GM21360 (cell line): ENCODE measurements around the gene SLC16A1.
A peak's percentile ranks its signal among the peaks of the same experiment; 100 is the strongest.
"Not testable (repeated sequence)": the region's sequence is repeated elsewhere in the genome, so short reads cannot be mapped to it uniquely, and the experiment has no call there.

Source experiments
- ATAC-seq: cut with Tn5 transposase; IDR thresholded peaks from one replicate; pipeline ENCODE4 v1.9.1; 2021; ENCODE audit warnings: mild to moderate bottlenecking, moderate library complexity; ENCODE audit not compliant: unreplicated experiment

SLC16A1 gene

DNA sequence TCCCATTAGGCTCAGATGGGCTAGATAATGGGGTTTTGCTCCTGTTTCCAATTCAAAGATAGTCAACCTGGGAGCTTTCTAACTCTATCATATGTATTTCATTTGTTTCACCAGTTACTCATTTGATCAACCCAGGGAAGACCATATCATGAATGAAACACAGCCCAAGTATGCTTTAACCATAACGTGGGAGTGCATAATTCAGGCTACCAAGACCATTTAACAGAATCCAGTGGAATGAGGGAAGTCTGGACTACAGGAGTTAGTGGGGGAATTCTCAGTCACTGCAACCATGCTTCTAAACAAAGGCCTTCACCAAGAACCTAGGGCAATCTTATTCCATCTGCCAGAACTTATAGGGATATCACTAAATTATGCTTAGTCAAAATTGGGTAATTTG, 15.0 kb upstream of the SLC16A1 start:
- no peak for ATAC-seq

DNA sequence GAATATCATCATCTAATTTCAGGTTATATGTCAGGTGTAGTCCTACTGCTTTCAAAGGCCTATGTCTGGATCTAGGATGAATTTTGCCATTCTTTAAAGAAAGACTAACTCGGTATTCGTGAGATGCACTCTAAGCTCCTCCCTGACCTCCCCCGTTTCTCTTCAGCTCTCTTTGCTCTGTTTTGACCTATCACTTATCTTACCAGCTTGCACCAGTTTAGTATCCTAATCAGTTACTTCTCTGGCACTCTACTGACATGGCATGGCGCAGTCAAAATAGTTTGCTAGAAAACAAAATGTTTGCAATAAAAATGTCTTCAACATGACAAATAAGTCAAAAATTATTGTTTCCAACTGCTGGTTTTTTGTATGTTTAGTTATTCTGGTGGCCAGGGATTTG, 8.4 kb upstream of the SLC16A1 start:
- ATAC-seq = no peak

DNA sequence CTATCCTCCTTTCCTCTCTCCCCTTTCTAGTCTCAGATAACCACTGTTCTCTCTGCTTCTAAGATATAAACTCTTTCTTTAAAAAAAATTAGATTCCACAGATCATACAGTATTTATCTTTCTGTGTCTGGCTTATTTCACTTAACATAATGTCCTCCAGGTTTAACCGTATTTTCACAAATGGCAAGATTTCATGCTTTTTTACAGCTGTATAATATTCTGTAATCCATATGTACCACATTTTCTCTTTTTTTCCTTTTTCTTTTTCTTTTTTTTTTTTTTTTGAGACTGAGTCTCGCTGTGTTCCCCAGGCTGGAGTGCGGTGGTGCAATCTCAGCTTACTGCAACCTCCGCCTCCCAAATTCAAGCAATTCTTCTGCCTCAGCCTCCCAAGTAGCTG, 5.1 kb upstream of the SLC16A1 start:
- ATAC-seq = no peak

DNA sequence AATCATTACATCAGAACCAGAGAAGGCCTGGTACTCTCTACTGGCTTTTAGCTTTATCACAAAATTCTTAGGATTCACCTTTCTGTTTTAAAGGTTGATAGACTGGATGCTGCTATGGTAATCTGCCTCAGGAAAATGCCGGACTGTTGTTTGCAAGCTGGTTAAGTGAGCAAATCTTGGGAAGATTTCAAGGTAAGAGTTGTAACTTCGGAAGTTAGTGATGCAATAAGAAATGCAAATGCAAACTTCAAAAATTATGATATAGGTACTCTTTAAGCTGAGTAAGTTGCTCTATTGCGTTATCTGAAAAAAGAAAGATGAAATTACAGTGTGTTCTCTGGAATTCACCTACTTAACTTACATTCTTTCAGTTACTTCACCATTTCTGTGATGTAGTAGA, 4.4 kb upstream of the SLC16A1 start:
- ATAC-seq = no peak

- ATAC-seq = not testable (repeated sequence)
Observed at GRCh38 chr1:112958236-112958635, 2.2 kb upstream of the SLC16A1 start.

- ATAC-seq = peak; percentile 38
Observed at GRCh38 chr1:112957133-112957812, 1.3 kb upstream of the SLC16A1 start.

DNA sequence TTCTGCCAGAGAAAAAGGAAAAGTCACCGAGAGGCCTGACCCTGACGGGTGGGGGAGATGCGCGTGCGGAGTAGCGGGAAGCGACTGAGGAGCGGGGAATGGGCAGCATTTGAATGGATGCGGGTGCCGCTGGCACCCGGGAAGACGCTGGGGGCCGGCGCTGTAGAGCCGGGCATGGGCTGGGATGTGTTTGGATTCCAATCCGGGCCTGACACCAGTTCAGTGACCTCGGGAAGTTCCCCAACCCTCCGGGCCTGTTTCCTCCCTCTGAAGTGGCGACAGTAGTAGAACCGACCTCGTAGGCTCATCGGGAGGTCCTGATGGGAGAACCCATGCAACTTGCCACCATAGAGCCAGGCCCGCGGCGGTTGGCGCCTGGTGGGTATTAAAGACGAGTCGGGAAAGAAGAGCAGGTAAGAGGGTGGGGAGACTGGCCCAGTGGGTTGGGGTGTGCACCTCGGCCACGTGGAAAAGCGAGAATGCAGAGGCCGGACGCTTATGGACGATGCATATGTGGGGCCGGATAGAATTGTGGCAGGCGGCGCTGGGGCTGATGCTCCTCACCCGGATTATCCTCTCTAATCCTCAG, 642 bp upstream of the SLC16A1 start:
- no peak for ATAC-seq

DNA sequence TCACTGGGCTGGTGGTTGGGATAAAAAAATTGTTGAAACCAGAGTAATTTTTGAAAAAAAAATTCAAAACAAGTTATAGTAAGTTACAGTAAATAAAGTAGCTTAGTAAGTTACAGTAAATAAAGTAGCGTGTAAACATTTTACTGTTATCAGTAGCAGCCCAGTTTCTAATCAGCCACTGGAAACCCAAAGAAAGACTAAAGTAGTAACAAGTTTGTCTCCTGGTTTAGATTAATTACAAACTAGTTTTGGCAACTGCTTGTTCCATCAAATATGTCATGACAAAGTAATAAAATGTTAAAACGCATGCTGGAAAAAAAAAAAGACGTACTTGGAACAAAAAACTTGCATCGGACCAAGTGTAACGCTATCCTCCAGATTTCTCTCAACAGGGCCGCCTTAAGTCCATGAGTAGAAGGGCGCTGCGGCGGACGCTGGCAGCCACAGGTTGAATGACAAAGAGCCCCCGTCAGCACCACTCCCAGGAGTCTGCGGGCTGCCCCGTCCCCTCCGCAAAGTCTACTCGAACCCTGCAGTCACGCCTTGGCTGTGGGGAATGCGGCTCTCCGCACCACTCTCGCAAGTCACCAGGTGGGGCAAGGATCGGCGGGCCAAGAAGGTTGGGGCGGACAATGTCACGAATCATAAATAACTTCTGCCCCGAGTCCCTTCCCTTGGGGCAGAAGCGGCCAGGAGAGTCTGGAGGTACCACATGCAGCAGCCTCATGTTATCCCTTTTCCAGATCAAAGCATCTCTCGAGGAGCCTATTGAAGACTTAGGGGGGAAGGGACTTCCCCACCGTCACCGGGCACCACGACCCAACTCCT, 837 bp downstream of the SLC16A1 start:
- ATAC-seq = peak; percentile 17

DNA sequence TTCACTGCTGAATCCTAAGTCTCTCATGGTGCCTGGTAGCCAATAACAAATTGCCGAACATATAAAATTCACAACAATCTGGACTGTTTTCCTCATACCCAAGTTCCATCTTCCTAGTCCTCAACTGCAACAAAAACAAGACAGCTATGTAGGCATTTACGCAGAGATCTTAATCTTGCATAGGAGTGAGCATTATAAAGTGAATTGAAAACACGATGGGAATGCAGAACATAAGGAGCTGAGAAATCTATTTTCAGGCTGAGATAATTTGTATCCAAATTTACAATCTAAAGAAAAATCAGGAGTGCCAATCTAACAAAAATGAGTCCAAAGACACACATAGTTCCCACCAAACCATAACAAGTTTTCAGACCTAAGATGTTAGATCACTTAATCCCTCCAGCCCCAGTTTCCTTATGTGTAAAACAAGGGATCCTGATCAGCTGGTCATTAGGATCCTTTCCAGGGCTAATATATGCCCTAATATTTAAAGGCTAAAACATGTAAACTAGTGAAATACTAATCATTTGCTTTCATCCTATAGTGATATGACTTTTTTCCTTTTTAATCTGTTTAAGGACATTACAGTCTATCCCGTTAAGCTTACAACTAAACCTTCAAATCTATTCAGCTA, 1.9 kb downstream of the SLC16A1 start:
- no peak for ATAC-seq

GRCh38 chr1:112950426-112950825, 5.6 kb downstream of the SLC16A1 start:
- ATAC-seq = no peak

DNA sequence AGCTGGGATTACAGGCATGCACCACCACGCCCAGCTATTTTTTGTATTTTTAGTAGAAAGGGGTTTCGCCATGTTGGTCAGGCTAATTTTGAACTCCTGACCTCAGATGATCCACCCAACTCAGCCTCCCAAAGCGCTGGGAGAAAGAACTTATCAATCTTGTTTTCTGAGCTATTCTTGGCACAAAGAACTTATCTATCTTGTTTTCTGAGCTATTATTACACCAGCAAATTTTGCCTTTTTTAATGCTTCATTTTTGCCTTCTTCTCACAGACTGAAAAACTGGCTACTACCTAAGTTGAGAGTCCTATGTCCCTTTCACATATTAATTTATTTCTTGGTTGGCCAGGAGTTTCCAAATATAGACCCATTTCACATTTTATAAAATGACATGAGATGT, 9.3 kb downstream of the SLC16A1 start:
- no peak for ATAC-seq

DNA sequence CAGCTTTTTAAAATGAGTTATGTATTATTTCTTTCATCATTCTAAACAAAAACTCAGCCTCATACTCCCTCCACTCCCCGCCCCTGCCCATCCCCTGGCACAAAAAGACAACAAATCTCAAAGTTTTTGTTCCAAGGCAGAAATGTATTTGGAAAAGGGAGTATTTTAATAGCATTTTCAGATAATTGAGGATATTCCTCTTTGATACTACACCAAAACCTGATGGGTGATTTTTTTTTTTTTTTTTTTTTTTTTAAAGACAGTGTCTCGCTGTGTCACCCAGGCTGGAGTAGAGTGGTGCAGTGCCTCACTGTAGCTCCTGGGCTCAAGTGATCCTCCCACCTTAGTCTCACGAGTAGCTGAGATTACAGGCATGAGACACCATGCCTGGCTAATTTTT, 16.2 kb downstream of the SLC16A1 start:
- no peak for ATAC-seq

DNA sequence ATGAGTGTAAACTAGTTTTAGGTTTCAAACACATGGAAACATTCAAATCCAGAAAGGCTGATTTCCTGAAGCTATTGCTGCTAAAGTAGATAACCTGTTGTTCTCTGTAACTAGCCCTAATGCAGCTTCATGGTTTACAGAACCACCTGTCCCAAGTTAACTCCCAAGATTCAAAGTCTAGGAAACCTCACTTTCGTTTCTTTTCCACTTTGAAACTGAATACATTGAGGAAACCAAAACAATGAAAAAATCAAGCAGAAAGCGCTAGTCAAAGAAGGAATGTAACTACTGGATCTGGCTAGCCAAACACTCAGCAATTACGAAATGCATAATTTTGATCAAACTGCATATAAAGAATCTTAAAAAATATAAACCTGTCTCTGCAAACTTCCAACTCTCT, 17.8 kb downstream of the SLC16A1 start:
- ATAC-seq = no peak

GRCh38 chr1:112937495-112937894, 18.5 kb downstream of the SLC16A1 start:
- no peak for ATAC-seq

- ATAC-seq = no peak
Observed at GRCh38 chr1:112937070-112937469, 18.9 kb downstream of the SLC16A1 start.

GRCh38 chr1:112935461-112936111, 20.4 kb downstream of the SLC16A1 start:
- no peak for ATAC-seq

DNA sequence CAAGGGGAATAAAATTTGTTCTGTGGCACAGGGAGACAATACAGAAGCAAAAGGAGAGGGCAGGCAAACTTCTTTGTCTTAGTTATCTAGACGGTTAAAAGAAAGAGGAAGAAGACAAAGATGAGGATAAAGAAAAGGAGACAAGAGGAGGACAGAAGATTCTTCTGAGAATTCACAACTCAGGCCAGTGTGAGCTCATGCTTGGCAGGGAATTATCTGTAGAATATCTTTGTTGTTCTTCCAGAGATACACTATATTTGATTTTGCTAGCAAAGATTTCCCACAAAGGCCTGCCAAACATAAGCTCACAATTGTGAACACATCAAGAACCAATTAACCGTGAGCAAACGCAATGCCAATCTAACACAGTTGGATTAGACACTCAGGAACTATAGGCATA, 21.4 kb downstream of the SLC16A1 start:
- no peak for ATAC-seq

DNA sequence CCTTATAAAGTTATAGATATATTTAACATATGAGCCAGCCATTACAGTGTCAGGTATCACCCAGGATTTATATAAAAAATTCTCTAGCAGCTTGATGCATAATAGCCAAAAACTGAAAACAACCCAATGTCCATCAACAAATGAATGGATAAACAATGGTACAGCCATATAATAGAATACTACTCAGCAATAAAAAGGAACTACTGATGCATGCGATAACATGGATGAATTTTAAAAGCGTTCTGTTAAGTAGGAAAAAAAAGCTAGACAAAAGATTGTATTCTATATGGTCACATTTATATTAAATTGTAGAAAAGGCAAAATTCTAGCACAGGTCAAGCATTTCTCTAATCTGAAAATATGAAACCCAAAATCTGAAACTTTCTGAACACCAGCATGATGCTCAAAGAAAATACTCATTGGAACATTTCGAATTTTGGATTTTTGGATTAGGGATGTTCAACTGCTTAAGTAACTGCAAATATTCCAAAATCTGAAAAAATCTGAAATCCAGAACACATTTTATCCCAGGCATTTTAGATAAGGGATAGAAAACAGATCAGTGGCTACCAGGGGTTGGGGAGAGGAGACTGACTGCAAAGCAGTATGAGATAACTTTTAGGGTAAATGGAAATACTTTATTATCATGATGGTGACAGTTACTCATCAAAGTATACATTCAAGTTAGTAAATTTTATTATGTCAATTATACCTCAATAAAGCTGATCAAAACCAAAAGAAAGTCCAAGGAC, 22.0 kb downstream of the SLC16A1 start:
- ATAC-seq = no peak

GRCh38 chr1:112929979-112930378, 26.0 kb downstream of the SLC16A1 start:
- no peak for ATAC-seq

DNA sequence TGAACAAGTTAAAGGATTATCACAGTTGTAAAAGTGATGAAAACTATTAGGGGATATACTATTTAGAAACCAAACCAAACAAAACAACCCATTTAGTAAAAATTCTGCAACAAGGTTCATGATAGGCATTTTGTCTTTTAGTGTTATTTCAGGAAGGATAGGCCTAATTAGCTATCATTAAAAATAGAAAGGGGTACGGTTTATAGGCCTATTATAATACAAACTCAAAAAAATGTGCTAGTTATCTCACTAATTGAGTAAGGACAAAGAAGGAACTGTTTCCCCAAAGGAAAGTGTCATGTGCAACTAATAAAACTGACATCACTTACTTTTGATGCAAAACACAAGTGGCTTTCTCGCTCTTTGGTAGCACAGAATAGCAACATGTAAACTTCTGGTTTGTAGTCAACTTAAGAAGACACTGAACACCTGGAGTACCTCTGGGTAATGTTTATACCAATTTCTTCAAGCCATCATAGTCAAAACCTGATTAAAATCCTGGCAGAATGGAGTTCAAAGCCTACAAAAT, 28.5 kb downstream of the SLC16A1 start:
- no peak for ATAC-seq
